NT2/D1 (cell line): Measurements from ENCODE around the gene LRRC8B.

Source experiments
- DNase-seq: peaks from one replicate; pipeline ENCODE4 v3.0.0-alpha.2; 2011; ENCODE audit warnings: low read depth, low spot score
- H3K27me3 ChIP-seq: 2 replicates; pipeline ENCODE4 v1.6.0; 2011; ENCODE audit warnings: mild to moderate bottlenecking; ENCODE audit not compliant: insufficient read length, insufficient read depth
- H3K36me3 ChIP-seq: 2 replicates; pipeline ENCODE4 v1.6.1; 2011; ENCODE audit warnings: mild to moderate bottlenecking, low read length, mixed read lengths; ENCODE audit not compliant: insufficient read depth, insufficient read length
- H3K4me1 ChIP-seq: 2 replicates; pipeline ENCODE4 v1.5.1; 2011; ENCODE audit not compliant: insufficient read depth, insufficient read length
- H3K4me3 ChIP-seq: 2 replicates; pipeline ENCODE4 v1.5.1; 2011; ENCODE audit warnings: low read depth; ENCODE audit not compliant: insufficient read length
- H3K9ac ChIP-seq: 2 replicates; pipeline ENCODE4 v1.6.0; 2011; ENCODE audit warnings: low read depth; ENCODE audit not compliant: insufficient read length
- H3K9me3 ChIP-seq: 2 replicates; pipeline ENCODE4 v1.5.1; 2011; ENCODE audit warnings: mild to moderate bottlenecking, low read length; ENCODE audit not compliant: insufficient read depth
- SUZ12 ChIP-seq: IDR thresholded peaks from 2 replicates; pipeline ENCODE4 v1.6.1; 2011; ENCODE audit not compliant: insufficient read length, insufficient read depth; ENCODE audit errors: extremely low read depth
- YY1 ChIP-seq: IDR thresholded peaks from 2 replicates; pipeline ENCODE4 v1.6.1; 2011; ENCODE audit not compliant: insufficient read length, insufficient read depth
- ZNF274 ChIP-seq: IDR thresholded peaks from 2 replicates; pipeline ENCODE4 v1.6.1; 2011; ENCODE audit warnings: mild to moderate bottlenecking, low read depth, low read length

LRRC8B gene

GRCh38 chr1:89598450-89599331, 74.1 kb downstream of the LRRC8B start:
- no peaks in the 10 kb centered on the region for H3K4me1 ChIP-seq
- no peaks in the 10 kb centered on the region for H3K9me3 ChIP-seq
- peak; percentile 38 for DNase-seq
- H3K4me3 ChIP-seq: no peak overlapping the region
- H3K27me3 ChIP-seq: no peaks in the 10 kb centered on the region
- no peak overlapping the region for H3K9ac ChIP-seq
- no peaks in the 10 kb centered on the region for H3K36me3 ChIP-seq
- no peak for TF ChIP-seq YY1
- TF ChIP-seq SUZ12: no peak
- no peak for TF ChIP-seq ZNF274

- Histone ChIP-seq H3K9ac (no peak overlapping the region), H3K27me3 (no peaks in the 10 kb centered on the region), H3K4me3 (no peak overlapping the region), H3K4me1 (no peaks in the 10 kb centered on the region), H3K9me3 (no peaks in the 10 kb centered on the region), H3K36me3 (no peaks in the 10 kb centered on the region)
- no peak for DNase-seq
- TF ChIP-seq SUZ12 (no peak), YY1 (no peak), ZNF274 (no peak)
Observed at GRCh38 chr1:89599332-89599630, 74.7 kb downstream of the LRRC8B start.

- H3K4me3 ChIP-seq: no peak overlapping the region
- no peaks in the 10 kb centered on the region for H3K4me1 ChIP-seq
- TF ChIP-seq SUZ12: no peak
- TF ChIP-seq ZNF274: no peak
- TF ChIP-seq YY1: no peak
- no peak for DNase-seq
- H3K27me3 ChIP-seq: no peaks in the 10 kb centered on the region
- H3K9ac ChIP-seq: no peak overlapping the region
- no peaks in the 10 kb centered on the region for H3K36me3 ChIP-seq
- no peaks in the 10 kb centered on the region for H3K9me3 ChIP-seq
Observed at GRCh38 chr1:89600451-89601224, 76.0 kb downstream of the LRRC8B start.

GRCh38 chr1:89602871-89603404, 78.3 kb downstream of the LRRC8B start:
- Histone ChIP-seq H3K9me3 (no peaks in the 10 kb centered on the region), H3K9ac (no peak overlapping the region), H3K4me1 (no peaks in the 10 kb centered on the region), H3K27me3 (no peaks in the 10 kb centered on the region), H3K36me3 (no peaks in the 10 kb centered on the region), H3K4me3 (no peak overlapping the region)
- DNase-seq: no peak
- TF ChIP-seq SUZ12 (no peak), ZNF274 (no peak), YY1 (no peak)

GRCh38 chr1:89603651-89604413, 79.2 kb downstream of the LRRC8B start:
- no peak for DNase-seq
- H3K9ac ChIP-seq: no peak overlapping the region
- H3K36me3 ChIP-seq: no peaks in the 10 kb centered on the region

GRCh38 chr1:89604414-89604735, 79.7 kb downstream of the LRRC8B start:
- TF ChIP-seq ZNF274: no peak
- no peak for TF ChIP-seq SUZ12
- no peak for TF ChIP-seq YY1
- Histone ChIP-seq H3K9me3 (no peaks in the 10 kb centered on the region), H3K4me1 (no peaks in the 10 kb centered on the region), H3K36me3 (no peaks in the 10 kb centered on the region), H3K4me3 (no peak overlapping the region), H3K9ac (no peak overlapping the region), H3K27me3 (no peaks in the 10 kb centered on the region)
- DNase-seq: no peak

More at GRCh38 chr1:89603651-89604413, 79.2 kb downstream of the LRRC8B start:
- H3K27me3 ChIP-seq: no peaks in the 10 kb centered on the region
- no peak for TF ChIP-seq SUZ12
- TF ChIP-seq YY1: no peak
- TF ChIP-seq ZNF274: no peak
- no peaks in the 10 kb centered on the region for H3K9me3 ChIP-seq
- H3K4me1 ChIP-seq: no peaks in the 10 kb centered on the region
- no peak overlapping the region for H3K4me3 ChIP-seq

GRCh38 chr1:89605692-89606091, 81.1 kb downstream of the LRRC8B start:
- Histone ChIP-seq H3K9ac (no peak overlapping the region), H3K4me3 (no peak overlapping the region), H3K36me3 (no peaks in the 10 kb centered on the region), H3K9me3 (no peaks in the 10 kb centered on the region), H3K4me1 (no peaks in the 10 kb centered on the region), H3K27me3 (no peaks in the 10 kb centered on the region)
- no peak for DNase-seq
- TF ChIP-seq SUZ12 (no peak), YY1 (no peak), ZNF274 (no peak)
